Osteocyte (in vitro differentiated cells): ENCODE measurements around the gene SMTN. TPM values are rescaled to one million over a fixed set of nuclear protein-coding genes. Genes with fewer than 3 reads are reported as not detected.

ENCODE experiments used
- DNase-seq: peaks from one replicate; pipeline ENCODE4 v3.0.0; 2021; ENCODE audit warnings: mixed read lengths; ENCODE audit not compliant: unreplicated experiment; ENCODE audit errors: extremely low spot score
- H3K27ac Mint-ChIP-seq: one replicate; pipeline ENCODE4 v1.8.0; 2021; ENCODE audit warnings: mild to moderate bottlenecking, mixed read lengths; ENCODE audit not compliant: unreplicated experiment
- H3K27me3 Mint-ChIP-seq: one replicate; pipeline ENCODE4 v1.8.0; 2021; ENCODE audit warnings: mixed read lengths; ENCODE audit not compliant: unreplicated experiment
- H3K36me3 Mint-ChIP-seq: one replicate; pipeline ENCODE4 v1.8.0; 2021; ENCODE audit warnings: mixed read lengths; ENCODE audit not compliant: unreplicated experiment
- H3K4me1 Mint-ChIP-seq: one replicate; pipeline ENCODE4 v1.8.0; 2021; ENCODE audit warnings: mixed read lengths; ENCODE audit not compliant: unreplicated experiment
- H3K4me3 Mint-ChIP-seq: one replicate; pipeline ENCODE4 v1.8.0; 2021; ENCODE audit warnings: mild to moderate bottlenecking, moderate library complexity, mixed read lengths; ENCODE audit not compliant: unreplicated experiment
- H3K9me3 Mint-ChIP-seq: one replicate; pipeline ENCODE4 v1.8.0; 2021; ENCODE audit warnings: mixed read lengths; ENCODE audit not compliant: unreplicated experiment
- total RNA-seq: library from RNA; stranded (reverse); gene quantifications from 2 replicates; pipeline ENCODE4 v1.2.1, GENCODE V29; 2021
- TF ChIP-seq, protein P1 (sequence below): fragments of 200-600 bp; sonication (generic); IDR thresholded peaks from 2 replicates; pipeline ENCODE4 v1.5.0; 2021; ENCODE audit warnings: antibody characterized with exemption, mild to moderate bottlenecking, moderate library complexity

SMTN gene
- total RNA-seq, 1 donor from 2014 or later = 27.2 TPM

DNA sequence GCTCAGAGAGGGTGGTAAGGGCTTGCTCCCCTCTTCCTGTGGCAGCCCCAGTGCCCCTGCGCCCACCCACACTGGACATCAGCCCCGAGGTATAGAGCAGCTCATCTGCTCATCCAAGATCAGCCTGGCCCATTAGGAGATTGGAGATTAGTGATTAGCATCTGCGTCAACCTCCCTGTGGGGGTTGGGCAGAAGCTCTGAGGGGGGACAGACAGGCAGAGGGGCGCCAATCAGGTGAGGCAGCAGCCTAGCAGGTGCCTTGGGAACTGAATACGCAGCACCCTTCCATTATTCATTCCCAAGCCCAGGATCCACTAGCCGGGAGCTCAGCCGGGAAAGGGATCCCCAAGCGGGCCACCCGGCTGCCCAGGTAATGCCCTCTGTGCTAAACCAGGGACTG, 11.0 kb downstream of the SMTN start:
- Mint-ChIP-seq H3K4me3 (no peak overlapping the region), H3K27ac (no peak overlapping the region), H3K4me1 (no peaks in the 10 kb centered on the region), H3K9me3 (no peaks in the 10 kb centered on the region), H3K27me3 (no peaks in the 10 kb centered on the region), H3K36me3 (peaks cover 12% of the 10 kb centered on the region)
- TF ChIP-seq, protein P1, sequence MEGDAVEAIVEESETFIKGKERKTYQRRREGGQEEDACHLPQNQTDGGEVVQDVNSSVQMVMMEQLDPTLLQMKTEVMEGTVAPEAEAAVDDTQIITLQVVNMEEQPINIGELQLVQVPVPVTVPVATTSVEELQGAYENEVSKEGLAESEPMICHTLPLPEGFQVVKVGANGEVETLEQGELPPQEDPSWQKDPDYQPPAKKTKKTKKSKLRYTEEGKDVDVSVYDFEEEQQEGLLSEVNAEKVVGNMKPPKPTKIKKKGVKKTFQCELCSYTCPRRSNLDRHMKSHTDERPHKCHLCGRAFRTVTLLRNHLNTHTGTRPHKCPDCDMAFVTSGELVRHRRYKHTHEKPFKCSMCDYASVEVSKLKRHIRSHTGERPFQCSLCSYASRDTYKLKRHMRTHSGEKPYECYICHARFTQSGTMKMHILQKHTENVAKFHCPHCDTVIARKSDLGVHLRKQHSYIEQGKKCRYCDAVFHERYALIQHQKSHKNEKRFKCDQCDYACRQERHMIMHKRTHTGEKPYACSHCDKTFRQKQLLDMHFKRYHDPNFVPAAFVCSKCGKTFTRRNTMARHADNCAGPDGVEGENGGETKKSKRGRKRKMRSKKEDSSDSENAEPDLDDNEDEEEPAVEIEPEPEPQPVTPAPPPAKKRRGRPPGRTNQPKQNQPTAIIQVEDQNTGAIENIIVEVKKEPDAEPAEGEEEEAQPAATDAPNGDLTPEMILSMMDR = no peak
- no peak for DNase-seq

DNA sequence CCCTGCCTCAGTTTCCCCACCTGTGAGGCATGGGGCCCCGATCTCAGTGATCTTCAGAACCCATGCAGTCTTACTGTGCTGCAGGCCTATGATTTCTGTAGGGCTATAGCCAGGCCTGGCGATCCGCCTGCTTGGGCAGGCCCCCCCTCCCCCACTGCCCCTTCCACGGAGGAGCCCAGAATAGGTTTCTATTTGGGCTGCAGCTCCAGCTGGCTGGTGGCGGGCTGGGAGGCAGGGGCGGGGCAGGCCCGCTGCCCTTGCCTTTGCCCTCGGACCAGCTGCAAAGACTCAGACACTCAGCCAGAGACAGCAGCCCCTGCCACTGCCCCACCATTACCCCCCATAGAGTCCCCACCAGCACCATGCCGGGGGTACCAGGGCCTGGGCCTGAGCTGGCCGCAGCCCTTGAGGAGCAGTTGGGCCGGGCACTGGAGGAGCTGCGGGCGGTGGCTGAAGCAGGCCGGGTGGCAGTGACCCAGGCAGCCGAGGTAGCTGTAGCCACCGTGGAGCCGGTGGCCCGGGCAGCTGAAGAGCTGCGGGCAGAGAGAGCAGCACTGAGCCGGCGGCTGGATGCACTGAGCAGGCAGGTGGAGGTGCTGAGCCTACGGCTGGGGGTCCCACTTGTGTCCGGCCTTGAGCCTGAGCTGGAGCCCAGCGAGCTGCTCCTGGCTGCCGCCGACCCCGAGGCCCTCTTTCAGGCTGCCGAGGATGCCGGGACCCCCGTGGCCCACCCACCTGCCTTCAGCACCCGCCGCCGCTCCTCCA, 12.2 kb downstream of the SMTN start:
- DNase-seq = no peak
- Mint-ChIP-seq H3K36me3 (peaks cover 13% of the 10 kb centered on the region), H3K27ac (no peak overlapping the region), H3K4me3 (no peak overlapping the region), H3K27me3 (no peaks in the 10 kb centered on the region), H3K9me3 (no peaks in the 10 kb centered on the region), H3K4me1 (no peaks in the 10 kb centered on the region)
- TF ChIP-seq, protein P1 = no peak

DNA sequence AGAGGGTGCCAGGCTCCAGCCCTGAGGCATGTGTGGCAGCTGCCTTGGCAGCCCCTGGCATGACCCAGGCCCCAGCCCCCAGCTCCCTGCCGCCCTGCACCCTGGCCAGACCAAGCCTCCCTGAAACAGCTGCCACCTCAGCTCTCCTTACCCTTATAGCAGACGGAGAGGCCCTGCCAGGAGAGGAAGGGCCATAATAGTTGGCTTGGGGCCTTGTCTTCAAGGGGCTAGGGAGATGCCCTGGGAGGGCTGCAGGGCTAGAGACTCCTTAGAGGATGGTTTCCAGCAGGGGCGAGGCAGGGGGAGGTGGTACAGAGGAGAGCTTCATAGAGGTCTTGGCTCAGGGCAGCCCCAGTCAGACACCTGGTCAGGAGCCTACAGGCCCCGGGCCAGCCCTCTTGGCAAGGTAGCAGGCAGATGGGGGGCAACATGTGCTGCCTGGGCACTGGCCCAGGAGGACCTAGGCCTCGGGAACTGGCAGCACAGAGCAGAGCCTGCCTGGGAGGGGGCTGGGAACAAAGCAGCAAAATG, 13.0 kb downstream of the SMTN start:
- Mint-ChIP-seq H3K4me3 (no peak overlapping the region), H3K9me3 (no peaks in the 10 kb centered on the region), H3K27ac (no peak overlapping the region), H3K36me3 (peaks cover 17% of the 10 kb centered on the region), H3K27me3 (no peaks in the 10 kb centered on the region), H3K4me1 (no peaks in the 10 kb centered on the region)
- TF ChIP-seq, protein P1 = no peak
- DNase-seq = no peak

DNA sequence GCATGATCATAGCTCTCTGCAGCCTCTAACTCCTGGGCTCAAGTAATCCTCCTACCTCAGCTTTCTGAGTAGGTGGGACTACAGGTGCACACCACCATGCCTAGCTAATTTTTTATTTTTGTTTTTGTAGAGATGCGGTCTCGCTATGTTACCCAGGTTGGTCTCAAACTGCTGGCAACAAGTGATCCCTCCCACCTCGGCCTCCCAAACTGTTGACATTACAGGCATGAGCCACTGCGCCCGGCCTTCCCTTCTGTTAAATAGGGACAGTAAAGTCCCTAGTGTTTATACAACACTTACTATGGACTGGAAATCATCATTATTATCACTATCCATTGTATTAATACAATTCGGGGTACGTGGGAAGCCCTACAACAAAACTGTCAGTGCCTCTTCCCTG, 13.6 kb downstream of the SMTN start:
- Mint-ChIP-seq H3K9me3 (no peaks in the 10 kb centered on the region), H3K4me1 (no peaks in the 10 kb centered on the region), H3K27ac (no peak overlapping the region), H3K27me3 (no peaks in the 10 kb centered on the region), H3K36me3 (peaks cover 17% of the 10 kb centered on the region), H3K4me3 (no peak overlapping the region)
- TF ChIP-seq, protein P1 = no peak
- DNase-seq = no peak

DNA sequence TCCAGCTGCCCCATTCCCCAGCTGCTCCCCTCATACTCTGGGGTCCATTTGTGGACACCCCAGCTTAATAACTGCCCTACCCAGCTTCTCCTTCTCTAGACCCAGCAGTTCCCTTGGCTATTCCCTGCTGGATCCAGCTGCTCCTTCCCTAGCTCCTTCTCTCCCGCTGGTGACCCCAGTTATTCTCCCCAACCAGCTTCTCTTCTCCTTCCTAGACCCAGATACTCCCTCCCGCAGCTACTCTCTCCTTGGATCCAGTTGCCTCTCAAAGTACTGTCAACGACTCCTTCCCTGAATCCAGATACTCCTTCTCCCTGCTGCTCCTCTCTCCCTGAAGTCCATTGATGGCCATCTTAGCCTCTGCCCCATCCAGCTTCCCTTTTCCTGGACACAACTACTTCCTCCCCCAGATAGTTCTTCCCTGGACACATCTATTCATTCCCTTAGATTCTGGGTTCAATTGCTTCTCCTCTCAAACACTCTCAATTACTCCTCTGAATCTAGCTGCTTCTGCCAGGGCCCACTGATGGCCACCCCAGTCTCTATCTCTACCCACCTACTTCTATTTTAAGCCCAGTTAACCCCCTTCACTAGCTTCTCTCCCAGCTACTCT, 14.6 kb downstream of the SMTN start:
- TF ChIP-seq, protein P1 = no peak
- no peaks in the 10 kb centered on the region for H3K4me1 Mint-ChIP-seq
- no peaks in the 10 kb centered on the region for H3K27me3 Mint-ChIP-seq
- no peak overlapping the region for H3K27ac Mint-ChIP-seq
- H3K9me3 Mint-ChIP-seq = no peaks in the 10 kb centered on the region
- no peak for DNase-seq
- peaks cover 17% of the 10 kb centered on the region for H3K36me3 Mint-ChIP-seq
- H3K4me3 Mint-ChIP-seq = no peak overlapping the region
